H1 (cell line): ENCODE results near the gene PPP6C. TPM values are rescaled to one million over a fixed set of nuclear protein-coding genes. Genes with fewer than 3 reads are reported as not detected.

ENCODE experiments used
- CHD1 ChIP-seq: IDR thresholded peaks from 2 replicates; pipeline ENCODE4 v1.6.1; 2012; ENCODE audit warnings: low read depth, low read length, improper control_type of control experiment
- polyA plus RNA-seq, 7 experiments: library from polyadenylated mRNA; depleted of rRNA in 3 of 7; stranded (reverse) in 5 of 7; unstranded in 2 of 7; fragments of >200 nt in 5 of 7; fragments of 200-250 nt in 2 of 7; gene quantifications; 1 replicate in 5 of 7; 2 replicates in 1 of 7; 4 replicates in 1 of 7; pipeline versions ENCODE4 v1.2.1 to v1.2.3, GENCODE V29; 2011 to 2013; ENCODE audit warnings: missing spikeins in 2 of 7, mixed read lengths in 2 of 7
- total RNA-seq: library from RNA; stranded (reverse); fragmentation: NEBNext Ultra II Directional; extraction: Animal tissue kit (Norgen Biotek cat#: 25700); gene quantifications from 2 replicates; pipeline ENCODE4 v1.2.1, GENCODE V29; 2021

The PPP6C gene
- total and polyA plus RNA-seq, 2 of the 8 experiments (the other 6 are each of a cell fraction or from before 2014, with no cell fraction given): 22.8 to 52.3 TPM

DNA sequence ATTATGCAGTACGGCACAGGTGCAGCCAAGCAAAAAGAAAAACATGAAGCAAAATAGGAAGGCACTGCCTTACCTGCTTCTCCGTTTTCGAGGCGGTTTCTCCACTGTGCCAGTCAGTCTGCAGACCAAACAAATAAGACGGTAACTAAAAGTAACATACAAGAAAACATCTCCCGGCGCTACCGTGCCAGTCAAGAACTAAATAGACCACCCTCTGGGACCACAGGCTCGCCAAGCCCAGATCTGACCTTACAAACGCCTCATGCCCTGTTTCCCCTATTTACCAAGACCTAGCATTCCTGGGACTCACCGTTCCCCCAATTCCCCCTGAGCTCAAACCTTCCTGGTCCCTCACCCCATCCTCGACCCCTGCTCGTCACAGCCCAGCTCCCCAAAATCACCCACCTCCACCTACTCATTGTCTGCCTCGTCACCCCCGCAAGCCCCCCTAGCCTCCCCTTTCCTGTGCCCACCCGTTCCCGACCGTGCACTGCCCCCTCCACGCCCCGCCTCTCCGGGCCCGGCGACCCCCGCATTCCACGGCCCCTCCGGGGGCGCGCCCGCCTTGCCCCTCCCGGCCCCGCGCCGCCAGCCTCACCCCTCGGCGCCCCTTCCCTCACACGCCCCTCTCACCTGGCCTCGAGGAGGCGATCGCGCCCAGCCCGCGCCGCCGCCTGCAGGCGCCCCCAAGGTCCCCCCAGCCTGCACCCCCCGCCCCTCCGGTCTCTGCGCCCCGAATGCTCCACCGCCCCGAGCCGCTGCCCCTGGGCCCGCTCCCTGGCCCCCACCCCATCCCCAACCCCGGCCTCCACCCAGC is 46.8 kb downstream of the PPP6C start (continued):
- no peak for TF ChIP-seq CHD1
